Measurements from ENCODE around the gene TAGLN. TPM values are rescaled to one million over a fixed set of nuclear protein-coding genes. Genes with fewer than 3 reads are reported as not detected.
"Not testable (repeated sequence)": the region's sequence is repeated elsewhere in the genome, so short reads cannot be mapped to it uniquely, and the experiment has no call there.

TAGLN gene
- total RNA-seq, 1 donor from 2014 or later: 317 TPM

GRCh38 chr11:117192401-117192875 lies 6.7 kb upstream of the TAGLN start:
- intact Hi-C loops (cut with DNase I): no loop called here
- peak; percentile 72 for DNase-seq (ENCODE audit: low spot score)

GRCh38 chr11:117193130-117194020 lies 5.8 kb upstream of the TAGLN start:
- intact Hi-C loops (cut with DNase I): no loop called here
- no peak for DNase-seq (ENCODE audit: low spot score)

GRCh38 chr11:117194267-117194666 lies 4.9 kb upstream of the TAGLN start:
- DNase-seq (ENCODE audit: low spot score): no peak
- intact Hi-C loops (cut with DNase I): no loop called here

- no peak for DNase-seq (ENCODE audit: low spot score)
- intact Hi-C loops (cut with DNase I): no loop called here
Observed at GRCh38 chr11:117195258-117195657, 3.9 kb upstream of the TAGLN start.

- intact Hi-C loops (cut with DNase I): no loop called here
Observed at GRCh38 chr11:117195761-117196160, 3.4 kb upstream of the TAGLN start.

GRCh38 chr11:117197006-117197405 lies 2.2 kb upstream of the TAGLN start:
- no peak for DNase-seq (ENCODE audit: low spot score)
- intact Hi-C loops (cut with DNase I): no loop called here

More at GRCh38 chr11:117195761-117196160, 3.4 kb upstream of the TAGLN start:
- no peak for DNase-seq (ENCODE audit: low spot score)

GRCh38 chr11:117197516-117198456 lies 1.4 kb upstream of the TAGLN start:
- intact Hi-C loops (cut with DNase I): no loop called here
- DNase-seq (ENCODE audit: low spot score): no peak

GRCh38 chr11:117198613-117199012 lies 557 bp upstream of the TAGLN start:
- DNase-seq (ENCODE audit: low spot score): no peak
- intact Hi-C loops (cut with DNase I): loop anchor here (1.0 kb wide), 1 partner anchor 19 kb away; no protein-coding TSS in a partner anchor

- DNase-seq (ENCODE audit: low spot score): no peak
- intact Hi-C loops (cut with DNase I): loop anchor here (1.0 kb wide), 1 partner anchor 17 kb away; no protein-coding TSS in a partner anchor
Observed at GRCh38 chr11:117199916-117200812, 994 bp downstream of the TAGLN start.

- DNase-seq (ENCODE audit: low spot score): no peak
- intact Hi-C loops (cut with DNase I): no loop called here
Observed at GRCh38 chr11:117200813-117201657, 1.9 kb downstream of the TAGLN start.

GRCh38 chr11:117201658-117202305 lies 2.6 kb downstream of the TAGLN start:
- intact Hi-C loops (cut with DNase I): no loop called here
- DNase-seq (ENCODE audit: low spot score): no peak

GRCh38 chr11:117202386-117203068 lies 3.4 kb downstream of the TAGLN start:
- no peak for DNase-seq (ENCODE audit: low spot score)
- intact Hi-C loops (cut with DNase I): no loop called here

- intact Hi-C loops (cut with DNase I): no loop called here
- DNase-seq (ENCODE audit: low spot score): no peak
Observed at GRCh38 chr11:117203069-117203407, 3.9 kb downstream of the TAGLN start.

- no peak for DNase-seq (ENCODE audit: low spot score)
Observed at GRCh38 chr11:117204283-117205080, 5.3 kb downstream of the TAGLN start.

GRCh38 chr11:117205211-117205818 lies 6.1 kb downstream of the TAGLN start:
- intact Hi-C loops (cut with DNase I): no loop called here
- no peak for DNase-seq (ENCODE audit: low spot score)

More at GRCh38 chr11:117204283-117205080, 5.3 kb downstream of the TAGLN start:
- intact Hi-C loops (cut with DNase I): no loop called here

- DNase-seq (ENCODE audit: low spot score); intact Hi-C loops (cut with DNase I): not testable (repeated sequence)
Observed at GRCh38 chr11:117206111-117206510, 6.9 kb downstream of the TAGLN start.

Measured in cardiac septum (tissue), 1 donor.